DMS153 treated with DMSO at 0.1 percent for 48 hours (cell line): ENCODE data around the gene QRICH1.
A peak's percentile ranks its signal among the peaks of the same experiment; 100 is the strongest.

Experiments
- DNase-seq: peaks from one replicate; lab custom pipeline; 2025; ENCODE audit not compliant: unreplicated experiment; lab: John Stamatoyannopoulos, UW

The QRICH1 gene

GRCh38 chr3:49034650-49035049 lies 59.2 kb downstream of the QRICH1 start:
- no peak for DNase-seq

- no peak for DNase-seq
Measured at GRCh38 chr3:49032646-49033304, 61.1 kb downstream of the QRICH1 start.

GRCh38 chr3:49030321-49030720 lies 63.5 kb downstream of the QRICH1 start:
- no peak for DNase-seq

- DNase-seq, result no peak
Measured at GRCh38 chr3:49029563-49029884, 64.3 kb downstream of the QRICH1 start.

- peak; percentile 28 for DNase-seq
Measured at GRCh38 chr3:49028673-49029562, 65.0 kb downstream of the QRICH1 start, which contains the start of gene IMPDH2. IMPDH2 (minus strand) TSS chr3:49029398; CDS start chr3:49029350, 48 bp downstream.

GRCh38 chr3:49028298-49028672 lies 65.6 kb downstream of the QRICH1 start:
- no peak for DNase-seq

GRCh38 chr3:49027634-49028033 lies 66.2 kb downstream of the QRICH1 start:
- no peak for DNase-seq

- DNase-seq, result no peak
Measured at GRCh38 chr3:49026536-49026935, 67.3 kb downstream of the QRICH1 start.

- DNase-seq, result no peak
Measured at GRCh38 chr3:49025793-49026520, 67.9 kb downstream of the QRICH1 start.

- DNase-seq, result no peak
Measured at GRCh38 chr3:49025005-49025792, 68.7 kb downstream of the QRICH1 start.

GRCh38 chr3:49024449-49024848 lies 69.4 kb downstream of the QRICH1 start:
- DNase-seq, result no peak

- no peak for DNase-seq
Measured at GRCh38 chr3:49023775-49024174, 70.1 kb downstream of the QRICH1 start.

- DNase-seq, result no peak
Measured at GRCh38 chr3:49022688-49023171, 71.1 kb downstream of the QRICH1 start.

- peak; percentile 54 for DNase-seq
Measured at GRCh38 chr3:49021813-49022687, 71.8 kb downstream of the QRICH1 start, which contains the start of gene NDUFAF3. NDUFAF3 (plus strand) TSS chr3:49022121; CDS start chr3:49022145, 24 bp downstream.

GRCh38 chr3:49021213-49021812 lies 72.6 kb downstream of the QRICH1 start:
- DNase-seq, result peak; percentile 56

GRCh38 chr3:49020330-49021212 lies 73.3 kb downstream of the QRICH1 start:
- no peak for DNase-seq

- no peak for DNase-seq
Measured at GRCh38 chr3:49019941-49020329, 73.9 kb downstream of the QRICH1 start.

- no peak for DNase-seq
Measured at GRCh38 chr3:49018707-49019006, 75.2 kb downstream of the QRICH1 start.
